H1 (cell line): ENCODE measurements around the gene TTLL5. TPM values are rescaled to one million over a fixed set of nuclear protein-coding genes. Genes with fewer than 3 reads are reported as not detected.

Source experiments
- CTCF ChIA-PET: fragments of 300-600 bp; sonication (Branson Sonifier 250); formaldehyde crosslinking; loops from one replicate; lab custom pipeline; 2021; ENCODE audit not compliant: partially characterized antibody; lab: Charles Lee
- POLR2A ChIA-PET: fragments of 300-600 bp; sonication (Branson Sonifier 250); formaldehyde crosslinking; loops from one replicate; lab custom pipeline; 2021; ENCODE audit warnings: inconsistent platforms; ENCODE audit not compliant: partially characterized antibody; lab: Charles Lee
- DNase-seq, 2 experiments: peaks; one replicate each; pipeline versions ENCODE4 v3.0.0 to v3.0.0-alpha.2; 2010 to 2022; ENCODE audit warnings: low spot score in 2 of 2, low read depth in 1 of 2, mixed read lengths in 1 of 2
- FAIRE-seq: peaks from 2 replicates; lab custom pipeline; 2011; peaks lifted over from hg19 to GRCh38; lab: Jason Lieb, UNC
- H2AFZ ChIP-seq: 2 replicates; pipeline ENCODE4 v1.8.1; 2012; ENCODE audit warnings: low read length, inconsistent platforms
- H2AK5ac ChIP-seq: 2 replicates; pipeline ENCODE4 v1.6.1; 2013; ENCODE audit warnings: low read depth, low read length
- H2BK120ac ChIP-seq: replicated peaks from 2 replicates; pipeline ENCODE3; 2013; ENCODE audit warnings: low read depth, low read length, inconsistent platforms
- H2BK12ac ChIP-seq: 2 replicates; pipeline ENCODE4 v1.6.1; 2013; ENCODE audit warnings: low read depth, low read length
- H2BK15ac ChIP-seq: 2 replicates; pipeline ENCODE4 v1.6.1; 2013; ENCODE audit warnings: low read length
- H2BK20ac ChIP-seq: 2 replicates; pipeline ENCODE4 v1.6.1; 2013; ENCODE audit warnings: low read length
- H2BK5ac ChIP-seq: 2 replicates; pipeline ENCODE4 v1.6.1; 2013; ENCODE audit warnings: low read depth, low read length
- H3K14ac ChIP-seq: 2 replicates; pipeline ENCODE4 v1.6.1; 2013; ENCODE audit warnings: inconsistent platforms; ENCODE audit not compliant: insufficient read length
- H3K18ac ChIP-seq: 2 replicates; pipeline ENCODE4 v1.6.1; 2013; ENCODE audit warnings: low read length; ENCODE audit errors: extremely low read depth
- H3K23ac ChIP-seq: 2 replicates; pipeline ENCODE4 v1.6.1; 2013; ENCODE audit warnings: inconsistent platforms; ENCODE audit not compliant: insufficient read length
- H3K23me2 ChIP-seq: 2 replicates; pipeline ENCODE4 v1.6.1; 2013; ENCODE audit warnings: low read depth, low read length
- H3K27ac ChIP-seq: 2 replicates; pipeline ENCODE4 v1.6.1; 2011; ENCODE audit warnings: low read depth, low read length, inconsistent platforms
- H3K27me3 ChIP-seq, 4 experiments: replicated peaks in 1 of 4; 1 replicate in 1 of 4; 2 replicates in 3 of 4; pipeline versions ENCODE4 v1.6.1 to v1.8.1; 2011 to 2013; ENCODE audit warnings: low read length in 3 of 4, mild to moderate bottlenecking in 3 of 4, inconsistent platforms in 2 of 4, mixed read lengths in 2 of 4, moderate library complexity in 1 of 4; ENCODE audit not compliant: control insufficient read depth in 3 of 4, insufficient read depth in 3 of 4; ENCODE audit errors: extremely low read depth in 1 of 4
- H3K36me3 ChIP-seq, 4 experiments: 2 replicates each; pipeline versions ENCODE4 v1.6.1 to v1.8.1; 2011 to 2013; ENCODE audit warnings: mild to moderate bottlenecking in 4 of 4, low read length in 3 of 4, moderate library complexity in 2 of 4, control low read depth in 1 of 4, inconsistent platforms in 1 of 4; ENCODE audit not compliant: insufficient read depth in 4 of 4, control insufficient read depth in 2 of 4
- H3K4ac ChIP-seq: replicated peaks from 2 replicates; pipeline ENCODE3; 2013; ENCODE audit warnings: low read length, low read depth, mixed read lengths, inconsistent platforms; ENCODE audit not compliant: insufficient read length
- H3K4me1 ChIP-seq, 4 experiments: replicated peaks in 1 of 4; 1 replicate in 1 of 4; 2 replicates in 3 of 4; pipeline versions ENCODE4 v1.6.1 to v1.8.1; 2011 to 2013; ENCODE audit warnings: low read length in 3 of 4, inconsistent platforms in 2 of 4, mixed read lengths in 1 of 4; ENCODE audit not compliant: insufficient read depth in 4 of 4, control insufficient read depth in 3 of 4
- H3K4me2 ChIP-seq, 2 experiments: 2 replicates each; pipeline versions ENCODE4 v1.6.1 to v1.8.1; 2011 to 2013; ENCODE audit warnings: low read depth in 2 of 2, low read length in 2 of 2, control low read depth in 1 of 2, inconsistent platforms in 1 of 2, mild to moderate bottlenecking in 1 of 2; ENCODE audit not compliant: insufficient read depth in 1 of 2
- H3K4me3 ChIP-seq, 4 experiments: fragments of 200-600, 300-600 bp in 1 of 4; sonication (generic), shearing (Covaris generic), sonication (Bioruptor Twin) in 1 of 4; 2 replicates each; pipeline versions ENCODE4 v1.5.1 to v1.8.1; 2011 to 2016; ENCODE audit warnings: low read length in 4 of 4, low read depth in 3 of 4, control low read depth in 2 of 4, inconsistent platforms in 2 of 4, mild to moderate bottlenecking in 2 of 4, mixed read lengths in 1 of 4, moderate library complexity in 1 of 4; ENCODE audit not compliant: insufficient read depth in 2 of 4; ENCODE audit errors: extremely low read depth in 1 of 4
- H3K56ac ChIP-seq: replicated peaks from 2 replicates; pipeline ENCODE3; 2013; ENCODE audit warnings: low read depth, mild to moderate bottlenecking, mixed read lengths, low read length, inconsistent platforms; ENCODE audit not compliant: insufficient read length
- H3K79me1 ChIP-seq: 2 replicates; pipeline ENCODE4 v1.6.1; 2013; ENCODE audit warnings: low read depth, low read length, control low read depth
- H3K79me2 ChIP-seq, 2 experiments: 2 replicates each; pipeline versions ENCODE4 v1.6.1 to v1.8.1; 2012 to 2013; ENCODE audit warnings: low read length in 2 of 2, mild to moderate bottlenecking in 2 of 2, inconsistent platforms in 1 of 2; ENCODE audit not compliant: insufficient read depth in 2 of 2, control insufficient read depth in 1 of 2
- H3K9ac ChIP-seq, 4 experiments: replicated peaks in 1 of 4; 1 replicate in 1 of 4; 2 replicates in 3 of 4; pipeline versions ENCODE4 v1.6.1 to v1.8.1; 2011 to 2013; ENCODE audit warnings: low read depth in 3 of 4, low read length in 3 of 4, control low read depth in 2 of 4, mild to moderate bottlenecking in 2 of 4, moderate library complexity in 2 of 4, inconsistent platforms in 1 of 4; ENCODE audit errors: extremely low read depth in 1 of 4
- H3K9me3 ChIP-seq, 2 experiments: 2 replicates each; pipeline versions ENCODE4 v1.6.1 to v1.8.1; 2012 to 2013; ENCODE audit warnings: mild to moderate bottlenecking in 2 of 2, moderate library complexity in 2 of 2, control low read depth in 1 of 2, inconsistent platforms in 1 of 2, low read depth in 1 of 2, low read length in 1 of 2, mixed read lengths in 1 of 2; ENCODE audit not compliant: insufficient read depth in 2 of 2
- H4K20me1 ChIP-seq, 2 experiments: replicated peaks in 1 of 2; 2 replicates each; pipeline versions ENCODE3 to v1.8.1; 2011 to 2013; ENCODE audit warnings: inconsistent platforms in 2 of 2, low read length in 2 of 2, mild to moderate bottlenecking in 1 of 2; ENCODE audit not compliant: insufficient read depth in 2 of 2, control insufficient read depth in 1 of 2
- H4K5ac ChIP-seq: 2 replicates; pipeline ENCODE4 v1.6.1; 2013; ENCODE audit warnings: low read length, low read depth, mixed read lengths, inconsistent platforms; ENCODE audit not compliant: insufficient read length
- H4K8ac ChIP-seq: 2 replicates; pipeline ENCODE4 v1.8.0; 2013; ENCODE audit warnings: mild to moderate bottlenecking, moderate library complexity, low read length, inconsistent platforms; ENCODE audit not compliant: insufficient read depth; ENCODE audit errors: extremely low read depth
- H4K91ac ChIP-seq: replicated peaks from 2 replicates; pipeline ENCODE3; 2013; ENCODE audit warnings: low read length, mixed read lengths, inconsistent platforms; ENCODE audit not compliant: insufficient read length
- RAD21 ChIP-seq, 2 experiments: IDR thresholded peaks in 1 of 2; conservative IDR thresholded peaks in 1 of 2; 2 replicates each; pipeline ENCODE4 v1.6.1; 2011; ENCODE audit warnings: low read depth in 2 of 2, low read length in 2 of 2, improper control_type of control experiment in 1 of 2, inconsistent platforms in 1 of 2, mild to moderate bottlenecking in 1 of 2, moderate library complexity in 1 of 2
- TAF7 ChIP-seq: optimal IDR thresholded peaks from 2 replicates; pipeline ENCODE3; 2011; ENCODE audit warnings: low read depth, mild to moderate bottlenecking, inconsistent platforms, low read length, moderate library complexity, borderline replicate concordance
- WGBS, 2 experiments: shearing (Covaris generic) in 1 of 2; methylation state at CpG; one replicate each; pipeline versions ENCODE4 v1.1.6 to v1.1.7; 2013 to 2015; ENCODE audit warnings: low lambda C conversion rate in 2 of 2, mixed read lengths in 2 of 2, inconsistent platforms in 1 of 2, low coverage in 1 of 2, missing lambda C conversion rate in 1 of 2; ENCODE audit not compliant: insufficient replicate concordance in 2 of 2, insufficient coverage in 1 of 2, insufficient read length in 1 of 2; ENCODE audit errors: extremely low coverage in 1 of 2, missing lambda C conversion rate in 1 of 2; 5-methylcytosine and 5-hydroxymethylcytosine counted together
- polyA plus RNA-seq, 7 experiments: library from polyadenylated mRNA; depleted of rRNA in 3 of 7; stranded (reverse) in 5 of 7; unstranded in 2 of 7; fragments of >200 nt in 5 of 7; fragments of 200-250 nt in 2 of 7; gene quantifications; 1 replicate in 5 of 7; 2 replicates in 1 of 7; 4 replicates in 1 of 7; pipeline versions ENCODE4 v1.2.1 to v1.2.3, GENCODE V29; 2011 to 2013; ENCODE audit warnings: missing spikeins in 2 of 7, mixed read lengths in 2 of 7
- total RNA-seq: library from RNA; stranded (reverse); fragmentation: NEBNext Ultra II Directional; extraction: Animal tissue kit (Norgen Biotek cat#: 25700); gene quantifications from 2 replicates; pipeline ENCODE4 v1.2.1, GENCODE V29; 2021
- TF ChIP-seq, protein P1 (sequence below), 3 experiments: IDR thresholded peaks; 1 replicate in 2 of 3; 2 replicates in 1 of 3; pipeline versions ENCODE4 v1.5.1 to v1.6.1; 2011; ENCODE audit warnings: low read length in 3 of 3, mild to moderate bottlenecking in 3 of 3, inconsistent platforms in 2 of 3, low read depth in 1 of 3, moderate library complexity in 1 of 3; ENCODE audit not compliant: insufficient read depth in 1 of 3; ENCODE audit errors: control extremely low read depth in 1 of 3

TTLL5 gene
- total and polyA plus RNA-seq, 2 of the 8 experiments (the other 6 are each of a cell fraction or from before 2014, with no cell fraction given), result 16.1 to 45.9 TPM

DNA sequence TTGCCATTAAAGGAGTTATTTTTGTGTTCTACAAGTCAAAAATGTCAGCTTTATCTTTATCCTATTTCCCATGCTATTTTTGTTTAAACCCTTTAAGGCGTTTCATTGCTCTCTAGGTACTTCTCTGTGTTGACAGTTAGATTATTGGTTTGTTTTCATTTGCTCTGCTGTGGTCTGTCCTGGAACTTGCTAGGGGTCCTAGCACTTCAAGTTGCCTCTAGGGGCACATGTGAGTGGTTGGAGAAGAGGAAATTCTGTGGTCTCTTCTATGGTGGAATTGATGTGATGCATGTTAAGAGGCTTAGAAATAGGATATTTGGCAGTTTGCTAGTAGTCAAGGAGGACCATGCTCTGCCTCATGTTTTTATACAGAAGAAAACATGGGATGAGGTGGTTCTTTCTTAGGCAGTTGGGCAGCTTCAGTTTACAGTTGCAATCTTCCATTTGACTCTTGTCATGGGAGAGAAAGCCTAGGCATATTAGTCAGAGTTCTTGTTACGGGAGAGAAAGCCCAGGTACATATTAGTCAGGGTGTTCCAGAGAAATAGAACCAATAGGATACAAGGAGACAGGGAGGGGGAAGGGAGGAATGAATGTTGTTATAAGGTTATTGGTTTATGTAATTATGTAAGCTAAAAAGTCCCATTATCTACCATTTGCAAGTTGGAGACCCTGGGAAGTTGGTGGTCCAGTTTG lies 14.4 kb downstream of the TTLL5 start:
- Histone ChIP-seq H4K5ac (no peak overlapping the region), H3K27me3 (no peaks in the 10 kb centered on the region), H2BK20ac (no peak overlapping the region; the same call in 1 of the 2 replicates), H3K23me2 (no peaks in the 10 kb centered on the region), H2BK12ac (no peak overlapping the region), H3K79me2 (peaks cover 0 to 16% of the 10 kb centered on the region in 2 experiments; a peak in 2 of 4 replicates), H2AFZ (no peak overlapping the region), H3K4me2 (no peak overlapping the region), H2BK15ac (no peak overlapping the region), H3K18ac (no peak overlapping the region), H3K14ac (no peak overlapping the region), H3K4me1 (no peaks in the 10 kb centered on the region), H2AK5ac (no peak overlapping the region), H3K9ac (no peak overlapping the region), H3K27ac (no peak overlapping the region), H3K36me3 (peaks cover 0 to 8% (median under 1%) of the 10 kb centered on the region in 4 experiments; a peak in 5 of 8 replicates), H3K56ac (no peak overlapping the region), H4K8ac (no peak overlapping the region), H2BK120ac (no peak overlapping the region), H3K4ac (no peak overlapping the region), H3K4me3 (no peak overlapping the region), H3K79me1 (no peaks in the 10 kb centered on the region), H4K91ac (no peak overlapping the region), H3K9me3 (no peaks in the 10 kb centered on the region), H4K20me1 (peaks cover 0 to 6% of the 10 kb centered on the region in 2 experiments), H3K23ac (no peak overlapping the region), H2BK5ac (no peak overlapping the region)
- WGBS, 2 experiments, result 83% methylated on average over 2 of the region's 2 CpGs; no CpG with 5 or more reads in 1 of the 2 experiments
- CTCF ChIA-PET, result interaction anchor here (1.0 to 1.6 kb wide), 3 partner anchors 18 to 318 kb away, joined by 3 to 5 read pairs (median 4); no protein-coding TSS in a partner anchor
- POLR2A ChIA-PET, result no interaction called here
- TF ChIP-seq RAD21 (IDR thresholded peaks at IDR 0.05 in 1 of 2, conservative IDR thresholded peaks at IDR 0.05 in 1 of 2; ENCODE audit: low read depth in 2 of 2, low read length in 2 of 2), result peak in 1 of 2 experiments; percentile 28; a peak in 2 of 4 replicates
- TF ChIP-seq TAF7, result no peak
- TF ChIP-seq, protein P1, sequence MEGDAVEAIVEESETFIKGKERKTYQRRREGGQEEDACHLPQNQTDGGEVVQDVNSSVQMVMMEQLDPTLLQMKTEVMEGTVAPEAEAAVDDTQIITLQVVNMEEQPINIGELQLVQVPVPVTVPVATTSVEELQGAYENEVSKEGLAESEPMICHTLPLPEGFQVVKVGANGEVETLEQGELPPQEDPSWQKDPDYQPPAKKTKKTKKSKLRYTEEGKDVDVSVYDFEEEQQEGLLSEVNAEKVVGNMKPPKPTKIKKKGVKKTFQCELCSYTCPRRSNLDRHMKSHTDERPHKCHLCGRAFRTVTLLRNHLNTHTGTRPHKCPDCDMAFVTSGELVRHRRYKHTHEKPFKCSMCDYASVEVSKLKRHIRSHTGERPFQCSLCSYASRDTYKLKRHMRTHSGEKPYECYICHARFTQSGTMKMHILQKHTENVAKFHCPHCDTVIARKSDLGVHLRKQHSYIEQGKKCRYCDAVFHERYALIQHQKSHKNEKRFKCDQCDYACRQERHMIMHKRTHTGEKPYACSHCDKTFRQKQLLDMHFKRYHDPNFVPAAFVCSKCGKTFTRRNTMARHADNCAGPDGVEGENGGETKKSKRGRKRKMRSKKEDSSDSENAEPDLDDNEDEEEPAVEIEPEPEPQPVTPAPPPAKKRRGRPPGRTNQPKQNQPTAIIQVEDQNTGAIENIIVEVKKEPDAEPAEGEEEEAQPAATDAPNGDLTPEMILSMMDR (IDR thresholded peaks at IDR 0.05; ENCODE audit: control extremely low read depth in 1 of 3, insufficient read depth in 1 of 3, low read depth in 1 of 3, low read length in 3 of 3), result peak in 2 of 3 experiments; percentile 41 to 54; a peak in 3 of 4 replicates
- no peak for FAIRE-seq
- no peak for DNase-seq
